Activated CD8-positive, alpha-beta memory T cell treated with anti-CD3 and anti-CD28 coated beads, Interleukin-2, amount 50 U/mL, for 1 hour (primary cell): ENCODE measurements around the gene PLEKHA6.

ENCODE experiments used
- DNase-seq: peaks from one replicate; pipeline ENCODE4 v3.0.0-alpha.2; 2020; ENCODE audit errors: extremely low read depth

The PLEKHA6 gene

DNA sequence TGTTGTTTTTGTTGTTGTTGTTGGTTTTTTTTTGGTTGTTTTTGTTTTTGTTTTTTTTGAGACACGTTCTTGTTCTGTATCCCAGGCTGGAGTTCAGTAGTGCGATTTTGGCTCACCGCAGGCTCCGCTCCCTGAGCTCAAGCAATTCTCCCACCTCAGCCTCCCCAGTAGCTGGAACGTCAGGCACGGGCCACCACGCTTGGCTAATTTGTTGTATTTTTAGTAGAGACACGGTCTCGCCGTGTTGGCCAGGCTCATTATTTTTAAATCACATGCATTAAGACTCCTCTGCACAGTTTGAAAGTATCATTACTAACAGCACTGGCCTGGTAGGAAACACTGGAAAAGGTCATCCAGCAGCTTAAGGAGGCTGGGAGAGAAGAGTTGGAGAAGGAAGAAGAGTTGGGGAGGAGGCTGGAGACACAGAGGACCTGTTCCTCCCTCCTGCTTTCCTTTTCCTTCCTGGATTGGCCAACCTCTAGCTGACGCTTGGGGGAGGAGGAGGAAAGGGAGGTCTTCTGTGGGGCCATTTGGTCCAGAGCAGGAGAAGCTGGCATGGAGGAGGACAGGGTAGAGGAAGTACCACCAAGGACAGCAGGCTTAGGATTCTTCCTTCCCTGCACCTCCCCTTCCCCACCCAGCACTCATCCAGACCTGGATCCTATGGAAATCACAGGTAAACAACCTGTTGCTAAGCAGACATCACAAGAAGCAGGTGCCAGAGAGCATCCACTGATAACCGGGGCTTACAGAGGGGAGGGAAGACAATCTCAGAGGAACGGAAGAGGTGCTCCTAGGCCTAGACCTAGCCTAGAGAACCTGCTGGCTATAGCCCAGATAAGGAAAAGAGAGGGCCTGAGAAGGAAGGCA lies 74.1 kb downstream of the PLEKHA6 start:
- no peak for DNase-seq

DNA sequence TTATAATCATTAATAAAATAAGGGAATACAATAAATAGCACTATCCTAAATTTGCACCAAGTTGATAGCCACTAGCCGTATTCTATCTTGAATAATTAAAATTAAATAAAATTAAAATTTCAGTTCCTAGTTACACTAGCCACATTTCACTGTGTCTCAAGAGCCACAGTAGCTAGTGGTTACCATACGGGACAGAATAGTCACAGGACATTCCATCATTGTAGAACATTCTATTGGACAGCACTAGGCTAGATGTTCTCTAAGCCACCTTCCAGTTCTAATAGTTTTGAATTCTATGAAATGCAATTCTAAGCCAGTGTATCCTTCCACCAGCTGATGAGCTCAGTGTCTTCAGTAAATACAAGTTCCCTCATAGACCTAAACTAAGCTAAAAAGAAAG lies 74.8 kb downstream of the PLEKHA6 start:
- DNase-seq = no peak

DNA sequence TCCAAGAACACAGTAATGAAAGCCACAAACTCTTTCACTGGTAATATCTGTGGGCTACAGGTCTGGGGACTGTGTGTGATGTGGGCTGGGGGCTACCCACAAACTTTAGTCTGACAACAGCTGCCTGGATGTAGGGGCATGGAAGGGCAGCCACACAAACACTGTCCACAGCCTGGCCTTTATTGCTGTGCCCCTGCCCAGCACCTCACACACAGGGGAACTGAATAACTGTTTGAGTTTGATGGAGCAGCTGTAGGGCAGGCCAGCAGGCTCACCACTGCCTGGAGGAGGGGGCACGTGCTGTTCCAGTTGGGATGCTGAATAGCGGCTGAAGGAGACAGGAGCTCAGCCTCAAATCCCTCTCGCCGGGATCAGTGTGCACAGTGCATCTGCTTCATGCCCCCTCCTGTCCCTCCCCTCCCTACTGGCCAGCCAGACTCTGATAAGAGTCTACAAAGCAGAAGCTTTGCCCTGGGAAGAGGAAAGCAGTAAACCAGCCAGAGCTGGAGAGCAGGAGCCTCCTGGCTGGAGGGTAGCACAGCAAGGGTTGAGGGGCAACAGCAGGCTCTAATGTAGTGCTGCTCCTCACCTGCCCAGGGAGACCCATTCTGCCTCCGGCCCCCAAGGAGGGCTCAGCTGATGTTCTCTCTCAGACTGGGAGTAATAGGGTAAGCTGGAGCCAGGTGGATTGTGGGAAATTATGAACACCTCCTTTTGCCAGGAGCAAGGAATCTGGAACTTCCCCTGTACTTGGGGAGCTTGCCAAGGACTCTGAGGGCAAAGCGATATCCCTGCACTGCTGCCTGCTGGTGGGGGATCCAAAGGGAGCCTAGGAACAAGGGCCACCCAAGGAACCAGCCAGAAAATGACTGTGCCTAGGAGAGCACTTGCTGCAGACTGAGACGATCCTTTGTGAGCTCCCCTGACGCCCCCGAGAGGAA lies 75.7 kb downstream of the PLEKHA6 start:
- no peak for DNase-seq

DNA sequence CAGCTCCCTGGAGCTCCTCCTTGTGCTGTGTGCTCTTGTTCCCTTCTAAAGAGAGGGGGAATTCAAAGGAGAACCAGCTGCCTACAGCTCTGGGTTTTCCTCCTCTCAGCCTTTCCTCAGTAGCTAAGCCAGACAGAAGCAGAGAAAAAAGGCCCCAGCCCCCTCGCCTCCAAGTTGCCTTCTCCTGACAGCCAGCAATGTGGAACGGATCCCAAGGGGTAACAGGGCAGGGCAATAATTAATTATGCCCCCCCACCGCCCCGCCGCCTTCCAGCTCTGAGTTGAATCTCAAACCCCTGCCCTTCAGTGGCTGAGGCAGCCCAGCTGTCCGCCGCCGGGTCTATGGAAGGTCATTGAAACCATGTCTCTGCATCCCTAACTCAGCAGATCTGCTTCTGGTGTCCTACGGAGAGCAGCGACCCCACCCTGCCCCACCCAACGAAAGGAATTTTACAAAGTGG lies 76.9 kb downstream of the PLEKHA6 start:
- DNase-seq = no peak

DNA sequence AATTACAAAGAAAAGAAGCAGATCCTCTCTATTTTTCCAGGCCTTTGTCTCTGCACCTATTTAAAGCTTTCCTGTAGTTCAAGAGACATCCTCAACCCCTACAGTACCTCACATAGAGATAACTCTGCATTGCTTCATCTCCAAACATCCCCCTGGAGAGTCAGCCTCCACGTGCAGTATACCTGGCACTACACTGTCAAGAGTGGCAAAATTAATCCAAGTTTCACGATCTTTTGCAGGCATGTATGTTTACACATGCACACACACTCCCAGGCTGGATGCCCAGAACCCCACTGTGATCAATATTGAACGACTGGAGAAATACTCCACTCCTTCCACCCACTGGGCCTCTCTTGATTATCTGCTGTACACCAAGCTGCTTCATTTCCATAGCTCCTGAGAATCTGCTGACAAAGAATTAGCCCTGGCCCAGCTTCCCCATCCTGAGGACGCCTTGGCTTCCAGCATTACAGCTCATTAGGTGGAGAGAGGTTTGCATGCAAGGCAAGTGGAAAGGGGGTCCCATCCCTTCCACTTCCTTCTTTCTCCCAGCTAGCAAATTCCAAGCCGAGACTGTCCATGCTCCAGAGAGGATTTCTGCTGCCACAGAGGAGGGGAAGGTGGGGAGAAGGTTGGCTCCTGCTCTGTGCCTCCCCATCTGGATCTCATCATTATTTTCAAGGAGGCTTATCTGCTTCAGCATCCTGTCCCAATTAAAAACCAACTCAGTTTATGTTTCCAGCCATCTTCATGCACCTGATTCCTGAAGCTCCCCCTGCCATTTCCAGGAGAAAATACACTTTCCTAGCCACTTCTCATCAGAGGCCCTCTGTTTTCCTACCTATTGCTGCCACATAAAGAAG lies 79.4 kb downstream of the PLEKHA6 start:
- DNase-seq = no peak

DNA sequence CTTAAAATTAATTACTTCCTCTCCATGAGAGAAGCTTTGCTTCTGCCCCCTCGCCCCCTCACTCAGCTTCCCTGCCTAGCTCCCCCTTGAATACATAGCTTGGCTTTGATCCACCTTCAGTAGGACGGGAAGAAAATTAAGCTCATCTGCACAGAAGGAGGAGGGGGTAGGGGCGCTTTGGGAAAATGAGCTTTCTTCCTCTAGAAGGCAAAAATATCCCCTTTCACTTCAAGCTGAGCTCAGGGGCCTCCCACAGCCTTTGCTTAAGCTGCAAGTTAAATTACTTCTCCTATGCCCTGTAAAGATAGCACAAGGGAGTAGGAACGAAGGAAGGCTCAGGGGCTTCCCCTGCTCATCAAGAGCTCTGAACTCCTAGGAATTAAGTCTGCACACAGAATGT lies 80.8 kb downstream of the PLEKHA6 start:
- no peak for DNase-seq

DNA sequence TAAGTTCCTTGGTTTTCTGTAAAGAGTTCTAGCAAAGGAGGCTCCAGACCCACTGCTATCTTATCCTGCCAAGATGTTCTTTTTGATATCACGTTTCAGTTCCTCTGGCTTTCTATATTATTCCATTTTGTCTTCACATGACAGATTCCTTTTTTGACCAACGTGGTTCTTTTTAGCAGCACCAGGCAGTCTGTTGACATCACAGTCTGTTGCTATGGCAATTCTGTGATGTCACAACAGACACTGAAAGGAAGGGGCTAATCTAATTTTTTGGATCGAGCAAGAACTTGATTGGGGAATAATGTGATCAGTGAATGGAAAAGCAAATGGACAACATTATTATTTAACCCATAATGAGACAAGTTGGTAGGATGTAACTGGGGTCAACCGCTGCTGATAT lies 81.5 kb downstream of the PLEKHA6 start:
- DNase-seq = no peak

DNA sequence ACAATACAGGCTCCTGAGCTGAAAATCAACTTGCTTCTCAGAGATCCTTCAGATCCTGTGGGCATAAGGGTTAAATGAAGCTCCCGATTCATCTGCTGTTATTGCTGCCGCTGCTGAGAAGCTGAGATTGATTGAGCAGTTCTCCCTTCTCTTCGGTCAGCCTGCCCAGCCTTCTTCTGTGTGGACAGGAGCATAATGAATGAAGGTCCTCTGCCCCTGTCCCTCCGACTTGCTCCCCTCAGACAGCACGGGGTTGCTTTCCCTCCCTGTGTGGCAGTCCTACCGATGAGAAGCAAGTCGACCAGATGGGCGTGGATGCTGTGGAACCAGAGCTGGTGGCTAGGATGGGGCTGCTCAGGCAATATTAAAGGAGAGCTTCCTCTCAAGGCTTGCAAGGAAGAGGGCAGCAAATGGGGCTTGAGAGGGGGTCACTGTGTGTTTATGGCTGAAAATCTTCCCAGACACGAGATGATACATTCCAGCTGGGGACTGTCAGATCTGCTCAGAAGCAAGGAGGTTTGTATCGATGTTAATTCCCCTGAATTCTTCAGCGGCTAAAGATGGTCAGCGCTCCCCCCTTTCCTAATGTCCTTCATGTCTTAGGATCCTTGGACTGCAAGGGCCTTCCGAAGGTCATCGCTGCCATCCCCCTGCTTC lies 82.0 kb downstream of the PLEKHA6 start:
- DNase-seq = no peak

DNA sequence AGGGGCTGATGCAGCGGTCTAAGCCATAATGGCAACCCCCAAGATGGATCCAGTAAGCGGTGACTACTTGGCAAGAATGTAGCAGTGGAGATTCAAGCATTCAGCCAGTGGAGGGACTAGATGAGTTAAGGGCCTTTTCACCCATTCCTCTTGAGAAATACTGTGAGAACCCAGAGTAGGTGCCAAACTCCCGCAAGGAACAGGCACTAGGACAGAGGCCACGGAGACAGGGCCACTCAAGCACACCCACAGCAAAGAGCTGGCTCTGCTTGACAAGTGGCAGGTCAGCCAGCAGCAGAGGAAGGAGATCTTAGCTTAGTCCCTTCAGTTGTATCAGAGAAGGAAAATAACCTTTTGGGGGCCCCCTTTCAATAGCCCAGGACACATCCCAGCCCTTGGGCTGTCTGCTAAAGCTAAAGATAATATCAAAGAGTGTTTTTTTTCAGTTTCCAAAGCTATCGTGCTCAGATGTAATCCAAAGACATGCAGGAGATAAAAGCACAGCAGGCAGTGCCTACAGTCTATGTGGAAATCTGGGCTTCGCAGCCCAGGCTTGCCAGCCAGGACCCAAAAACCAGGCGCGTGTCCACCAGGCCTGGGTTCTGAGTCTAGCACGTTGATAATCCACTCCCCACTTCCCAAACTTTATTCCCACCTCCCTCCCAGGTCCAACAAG lies 83.9 kb downstream of the PLEKHA6 start:
- no peak for DNase-seq

DNA sequence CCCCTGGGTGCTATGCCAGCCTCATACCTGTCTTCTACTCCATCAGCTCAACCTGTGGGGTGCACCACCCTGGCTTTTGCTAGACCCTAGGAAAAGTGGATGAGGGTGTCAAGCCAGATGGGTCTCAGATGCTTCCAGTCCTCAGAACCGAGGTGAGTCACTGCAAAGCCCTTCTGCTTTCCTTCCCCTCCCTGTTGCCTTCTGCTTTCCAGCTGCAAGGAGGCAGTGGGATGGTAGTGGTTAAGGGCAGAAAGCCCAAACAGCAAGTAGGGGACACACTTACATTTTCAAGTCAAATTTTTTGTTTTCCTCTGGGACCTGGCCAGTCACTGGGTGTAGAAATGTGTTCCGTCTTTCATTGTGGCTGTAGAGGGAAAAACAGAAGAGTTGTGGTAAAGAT lies 85.3 kb downstream of the PLEKHA6 start:
- DNase-seq = no peak

DNA sequence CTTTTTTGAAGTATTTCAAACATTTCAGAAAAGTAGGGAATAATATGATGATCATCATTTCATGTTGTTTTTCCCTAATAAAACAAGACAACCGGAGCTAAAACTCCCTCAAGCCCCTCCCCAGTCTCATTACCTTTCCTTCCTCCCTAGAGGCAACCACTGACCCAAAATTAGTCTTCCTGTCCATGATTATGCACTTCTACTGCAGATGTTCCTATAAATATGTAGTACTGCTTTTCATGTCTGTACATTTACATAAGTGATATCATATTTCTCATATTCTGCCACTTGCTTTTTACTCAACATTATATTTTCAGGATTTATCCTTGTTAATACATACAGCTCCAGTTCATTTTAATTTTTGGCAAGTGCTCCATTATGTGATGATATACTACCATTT lies 87.2 kb downstream of the PLEKHA6 start:
- DNase-seq = no peak

DNA sequence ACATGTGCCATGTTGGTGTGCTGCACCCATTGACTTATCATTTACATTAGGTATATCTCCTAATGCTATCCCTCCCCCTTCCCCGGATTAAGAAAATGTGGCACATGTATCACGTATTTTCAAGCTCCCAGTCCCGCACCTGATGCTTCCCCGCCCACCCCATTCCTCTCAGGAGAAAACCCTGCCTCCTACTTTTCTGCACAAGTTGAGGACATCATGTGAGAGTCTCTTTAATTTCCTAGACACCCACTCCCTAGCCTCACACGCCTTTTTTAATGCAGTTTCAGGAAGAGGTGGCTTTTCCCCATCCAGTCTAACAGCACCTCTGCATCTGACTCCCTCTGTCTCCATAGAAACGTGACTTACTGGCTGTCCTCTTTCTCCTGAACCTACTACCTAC lies 87.8 kb downstream of the PLEKHA6 start:
- DNase-seq = no peak

DNA sequence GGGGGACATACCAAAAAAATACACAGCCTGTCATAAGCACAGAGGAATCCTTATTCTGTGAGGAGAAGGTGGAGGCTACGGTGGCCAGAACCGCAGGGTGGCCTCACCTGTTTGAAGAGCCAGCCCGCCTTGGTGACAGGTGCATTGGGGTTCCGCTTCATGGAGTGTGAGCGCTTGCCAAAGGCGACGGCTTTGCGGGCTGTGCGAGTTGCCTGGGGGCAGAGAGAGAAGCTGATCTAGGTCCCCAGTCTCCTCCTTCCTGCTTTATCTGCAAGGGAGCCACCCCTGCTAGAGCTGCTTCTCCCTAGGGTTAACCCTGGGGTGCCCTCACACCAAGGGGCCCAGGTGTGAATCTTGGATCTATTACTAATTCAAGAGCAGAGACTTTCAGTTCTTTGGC lies 91.6 kb downstream of the PLEKHA6 start:
- no peak for DNase-seq

DNA sequence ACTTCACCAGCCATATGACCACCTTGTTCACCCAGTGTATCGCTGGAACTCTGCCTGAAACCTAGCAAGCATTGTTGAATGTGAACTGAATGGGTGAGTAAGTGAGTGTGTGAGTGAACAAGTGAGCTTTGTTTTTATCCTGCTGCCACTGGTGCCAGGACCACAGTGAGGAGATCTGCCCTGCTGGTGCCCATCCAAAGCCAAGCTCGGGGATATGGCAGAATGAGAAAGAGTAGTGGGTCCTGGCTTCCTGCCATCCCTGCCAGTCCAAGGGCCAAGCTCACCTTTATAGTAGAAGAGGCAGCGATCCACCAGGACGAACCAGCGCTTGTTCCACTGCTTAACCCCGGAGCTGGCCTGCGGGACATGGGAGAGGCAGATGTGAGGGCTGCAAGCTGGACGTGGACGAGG lies 92.5 kb downstream of the PLEKHA6 start:
- DNase-seq = no peak

DNA sequence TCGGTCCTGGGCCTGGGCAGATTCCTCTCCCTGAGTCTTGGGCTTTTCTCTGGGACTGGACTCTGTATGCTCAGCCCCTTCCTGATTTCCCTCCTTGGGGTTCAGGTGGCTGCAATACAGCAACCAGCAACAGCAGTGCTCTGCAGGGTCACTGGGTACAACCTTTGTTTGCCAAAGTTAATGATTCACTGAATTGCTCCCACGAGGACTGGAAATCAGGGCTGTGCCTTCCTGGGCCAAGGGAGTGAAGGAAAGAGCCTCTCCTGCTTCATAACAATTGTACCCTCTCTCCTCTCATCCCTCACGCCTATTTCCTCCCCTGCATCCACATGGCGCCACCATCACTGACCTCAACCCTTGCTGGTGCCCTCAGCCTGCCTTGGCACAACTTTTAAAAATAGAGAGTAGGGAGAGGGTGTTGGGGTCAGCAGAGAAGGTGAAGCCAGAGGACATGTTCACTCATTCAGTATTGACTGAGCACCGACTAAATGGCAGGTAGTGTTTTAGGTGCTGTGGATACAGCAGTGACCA lies 93.2 kb downstream of the PLEKHA6 start:
- DNase-seq = no peak

DNA sequence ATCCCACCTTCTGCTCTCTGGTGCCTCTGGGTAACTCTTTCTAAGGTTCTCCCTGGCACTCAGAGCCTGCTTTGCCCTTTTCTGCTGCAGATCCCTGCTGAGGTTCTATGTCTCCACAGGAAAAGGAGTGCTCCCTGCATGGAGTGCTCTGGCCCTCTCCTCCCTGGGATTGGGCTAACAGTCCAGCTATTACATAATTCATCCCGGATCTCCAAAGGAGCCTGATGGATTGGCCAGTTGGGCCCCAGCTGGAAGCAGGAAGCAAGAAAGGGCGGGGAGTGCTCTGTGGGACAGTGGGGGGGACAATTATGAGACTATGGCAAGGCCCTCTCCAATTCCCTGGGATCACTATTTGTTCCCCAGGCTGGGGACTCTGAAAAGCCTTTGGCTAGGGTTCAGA lies 94.1 kb downstream of the PLEKHA6 start:
- no peak for DNase-seq

DNA sequence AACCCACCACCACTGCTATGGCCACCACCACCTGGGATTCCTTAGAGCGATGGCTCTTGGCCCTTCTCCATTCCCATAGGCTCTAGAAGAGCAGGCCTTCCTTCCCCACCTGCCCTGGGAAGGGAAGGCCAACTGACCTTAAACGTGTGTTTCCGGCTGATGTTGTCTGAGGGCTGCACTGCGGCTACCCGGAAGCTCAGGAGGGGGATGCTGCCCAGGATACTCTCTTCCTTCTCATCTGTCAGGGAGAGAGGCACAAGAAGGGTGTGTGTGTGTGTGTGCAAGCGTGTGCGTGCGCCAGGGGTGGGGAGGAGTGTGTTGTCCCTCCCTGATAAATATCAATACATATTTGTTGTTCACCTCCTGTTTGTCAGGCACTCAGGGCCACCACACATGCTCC lies 94.9 kb downstream of the PLEKHA6 start:
- no peak for DNase-seq

DNA sequence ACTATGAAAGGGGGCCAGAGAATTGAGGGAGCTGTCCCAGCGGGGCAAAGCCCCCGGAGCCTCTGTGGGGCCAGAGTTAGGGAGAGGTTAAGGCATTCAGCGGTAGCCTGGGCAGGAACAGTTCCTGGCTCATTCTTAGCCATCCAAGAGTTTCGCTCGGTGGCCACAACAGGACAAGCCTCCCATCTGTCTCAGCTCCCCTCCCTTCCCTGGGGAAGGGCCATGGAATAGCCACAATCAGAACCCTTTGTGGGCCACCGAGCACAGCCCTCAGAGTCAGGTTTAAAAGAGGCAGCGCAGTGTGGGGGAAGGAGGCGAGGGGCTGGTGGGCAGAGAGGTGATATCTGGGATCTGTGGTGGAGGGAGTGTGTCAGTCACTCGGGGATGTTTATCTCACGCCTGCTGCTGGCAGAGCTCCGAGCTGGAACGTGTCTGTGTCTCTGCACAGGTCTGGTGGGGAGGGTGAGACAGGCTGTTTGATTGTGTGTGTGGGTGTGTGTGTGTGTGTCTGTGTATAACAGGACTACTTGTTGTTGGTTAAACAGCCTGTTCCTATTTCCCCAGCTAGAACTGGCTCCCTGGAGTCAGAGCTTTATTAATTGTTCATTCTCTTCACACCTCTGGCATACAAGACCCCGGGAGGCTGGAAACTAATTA lies 96.3 kb downstream of the PLEKHA6 start:
- no peak for DNase-seq

DNA sequence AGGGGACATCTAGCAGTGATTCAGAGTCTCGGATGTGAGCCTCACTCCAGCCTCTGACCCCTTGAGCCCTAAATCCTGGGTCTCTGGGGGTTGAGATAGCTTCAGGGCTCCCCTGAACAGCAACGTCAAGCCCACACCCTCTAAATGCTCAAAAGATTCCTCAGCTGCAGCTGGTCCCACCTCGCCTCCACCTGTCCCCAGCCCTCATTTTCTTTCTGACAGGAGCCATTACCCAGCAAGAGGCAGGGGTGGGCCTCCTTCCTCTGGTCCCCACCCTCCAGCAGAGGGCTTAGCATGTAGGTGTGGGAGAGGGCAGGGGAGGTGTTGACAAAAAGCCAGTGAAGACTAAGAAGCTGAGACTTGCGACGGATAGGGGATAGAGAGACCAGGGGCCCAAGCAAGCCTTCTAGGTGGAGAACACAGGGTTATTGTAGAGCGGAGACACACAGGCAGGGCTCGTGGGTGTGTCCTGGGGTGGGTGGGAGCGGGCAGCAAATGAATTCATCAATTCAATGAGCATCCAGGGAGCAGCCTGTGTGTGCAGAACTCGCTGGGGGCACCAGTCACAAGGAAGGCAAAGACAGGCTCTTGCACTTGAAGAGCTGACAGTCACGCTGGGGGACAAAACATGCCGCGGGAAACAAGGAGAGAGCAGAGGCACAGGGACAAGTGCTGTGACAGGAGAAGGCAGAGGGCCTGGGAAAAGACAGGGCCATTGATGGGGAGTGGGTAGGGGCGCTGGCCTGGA lies 97.0 kb downstream of the PLEKHA6 start:
- no peak for DNase-seq
